A673 (cell line): Measurements from ENCODE around the gene ZNF283. TPM values are rescaled to one million over a fixed set of nuclear protein-coding genes. Genes with fewer than 3 reads are reported as not detected.

Experiments used
- BruUV-seq: library from RNA; stranded (reverse); fragments of 400-500 nt; replicated peaks from 2 replicates; lab custom pipeline; 2021; lab: Mats Ljungman, UMichigan
- CTCF ChIA-PET: fragments of 300-600 bp; sonication (Branson Sonifier 250); formaldehyde crosslinking; loops from one replicate; lab custom pipeline; 2022; ENCODE audit warnings: antibody characterized with exemption; lab: Charles Lee
- POLR2A ChIA-PET: fragments of 300-600 bp; sonication (Branson Sonifier 250); formaldehyde crosslinking; loops from one replicate; lab custom pipeline; 2022; ENCODE audit warnings: antibody characterized with exemption; ENCODE audit not compliant: low non-redundant PET; lab: Charles Lee
- DNase-seq: peaks from one replicate; pipeline ENCODE4 v3.0.0-alpha.2; 2015; ENCODE audit warnings: low spot score
- H3K27ac ChIP-seq: fragments of 200-600 bp; sonication (generic); 2 replicates; pipeline ENCODE4 v1.5.1; 2016; ENCODE audit warnings: mixed run types, low read depth, mild to moderate bottlenecking, mixed read lengths, antibody characterized with exemption, low read length; ENCODE audit not compliant: poor library complexity, severe bottlenecking
- H3K27me3 ChIP-seq: fragments of 200-600 bp; sonication (generic); replicated peaks from 2 replicates; pipeline ENCODE4 v1.6.1; 2017; ENCODE audit warnings: mixed run types, low read depth, mild to moderate bottlenecking, mixed read lengths, antibody characterized with exemption, low read length; ENCODE audit not compliant: insufficient read depth, poor library complexity
- H3K36me3 ChIP-seq: fragments of 200-600 bp; sonication (generic); 2 replicates; pipeline ENCODE4 v1.6.1; 2016; ENCODE audit warnings: mixed run types, mild to moderate bottlenecking, mixed read lengths, antibody characterized with exemption, low read length; ENCODE audit not compliant: insufficient read depth, poor library complexity, severe bottlenecking
- H3K4me1 ChIP-seq: fragments of 200-600 bp; sonication (generic); 2 replicates; pipeline ENCODE4 v1.6.1; 2017; ENCODE audit warnings: mixed run types, mild to moderate bottlenecking, mixed read lengths, antibody characterized with exemption, low read length; ENCODE audit not compliant: insufficient read depth, poor library complexity, severe bottlenecking
- H3K4me3 ChIP-seq: fragments of 200-600 bp; sonication (generic); 2 replicates; pipeline ENCODE4 v1.5.1; 2016; ENCODE audit warnings: low read depth, mixed run types, mild to moderate bottlenecking, mixed read lengths, low read length; ENCODE audit not compliant: poor library complexity, severe bottlenecking
- H3K9me3 ChIP-seq: fragments of 200-600 bp; sonication (generic); 2 replicates; pipeline ENCODE4 v1.6.1; 2016; ENCODE audit warnings: mixed run types, low read depth, mild to moderate bottlenecking, mixed read lengths, antibody characterized with exemption, low read length; ENCODE audit not compliant: poor library complexity, severe bottlenecking
- EZH2 ChIP-seq: fragments of 200-600 bp; sonication (generic); IDR thresholded peaks from 2 replicates; pipeline ENCODE4 v1.6.1; 2017; ENCODE audit warnings: borderline replicate concordance, low read depth, mild to moderate bottlenecking, mixed read lengths, antibody characterized with exemption, low read length; ENCODE audit not compliant: poor library complexity, severe bottlenecking
- intact Hi-C: fragments of 100-400 bp; cut with micrococcal nuclease; formaldehyde crosslinking; loops from one replicate; pipeline ENCODE4 v1.10.0; 2022; ENCODE audit not compliant: unreplicated experiment
- total RNA-seq: library from RNA; stranded (reverse); gene quantifications from 2 replicates; pipeline ENCODE4 v1.2.3, GENCODE V29; 2021
- TF ChIP-seq, protein P1 (sequence below): fragments of 300-800, 200-600 bp; sonication (generic); conservative IDR thresholded peaks from 2 replicates; pipeline ENCODE4 v1.5.1; 2017; ENCODE audit warnings: low read depth, mild to moderate bottlenecking, antibody characterized with exemption, low read length, moderate library complexity, mixed read lengths

Gene ZNF283
- total RNA-seq, 1 experiment from 2014 or later = 9.4 TPM

DNA sequence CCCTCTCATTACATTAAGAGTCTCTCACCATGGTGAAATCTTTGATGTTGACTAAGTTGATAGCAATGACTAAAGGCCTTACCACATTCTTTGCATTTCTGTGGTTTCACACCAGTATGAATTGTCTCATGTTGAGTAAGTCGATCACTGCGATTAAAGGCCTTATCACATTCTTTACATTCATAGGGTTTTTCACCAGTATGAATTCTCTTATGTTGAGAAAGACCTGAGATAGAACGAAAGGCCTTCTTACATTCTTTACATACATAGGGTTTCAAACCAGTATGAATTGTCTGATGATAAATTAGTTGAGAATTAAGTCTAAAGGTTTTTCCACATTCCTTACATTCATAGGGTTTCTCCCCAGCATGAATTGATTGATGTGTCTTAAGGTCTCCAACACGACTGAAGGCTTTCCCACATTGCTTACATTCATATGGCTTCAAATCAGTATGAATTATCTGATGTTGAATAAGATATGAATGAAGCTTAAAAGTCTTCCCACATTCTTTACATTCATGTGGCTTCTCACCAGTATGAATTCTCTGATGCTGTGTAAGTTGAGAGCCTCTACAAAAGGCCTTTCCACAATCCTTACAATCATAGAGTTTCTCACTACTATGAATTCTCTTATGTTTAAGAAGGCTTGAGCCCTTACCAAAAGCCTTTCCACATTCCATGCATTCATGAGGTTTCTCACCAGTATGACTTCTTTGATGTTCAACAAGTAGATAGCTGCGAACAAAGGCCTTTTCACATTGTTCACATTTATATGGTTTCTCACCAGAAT, 45.6 kb downstream of the ZNF283 start:
- Histone ChIP-seq H3K4me3 (no peak overlapping the region), H3K9me3 (peaks cover 82% of the 10 kb centered on the region), H3K4me1 (no peaks in the 10 kb centered on the region), H3K36me3 (no peaks in the 10 kb centered on the region), H3K27ac (no peak overlapping the region), H3K27me3 (no peaks in the 10 kb centered on the region)
- BruUV-seq = no TSS peak
- CTCF ChIA-PET = no interaction called here
- peak; percentile 9 for DNase-seq
- POLR2A ChIA-PET = no interaction called here
- no peak for TF ChIP-seq EZH2
- TF ChIP-seq, protein P1, sequence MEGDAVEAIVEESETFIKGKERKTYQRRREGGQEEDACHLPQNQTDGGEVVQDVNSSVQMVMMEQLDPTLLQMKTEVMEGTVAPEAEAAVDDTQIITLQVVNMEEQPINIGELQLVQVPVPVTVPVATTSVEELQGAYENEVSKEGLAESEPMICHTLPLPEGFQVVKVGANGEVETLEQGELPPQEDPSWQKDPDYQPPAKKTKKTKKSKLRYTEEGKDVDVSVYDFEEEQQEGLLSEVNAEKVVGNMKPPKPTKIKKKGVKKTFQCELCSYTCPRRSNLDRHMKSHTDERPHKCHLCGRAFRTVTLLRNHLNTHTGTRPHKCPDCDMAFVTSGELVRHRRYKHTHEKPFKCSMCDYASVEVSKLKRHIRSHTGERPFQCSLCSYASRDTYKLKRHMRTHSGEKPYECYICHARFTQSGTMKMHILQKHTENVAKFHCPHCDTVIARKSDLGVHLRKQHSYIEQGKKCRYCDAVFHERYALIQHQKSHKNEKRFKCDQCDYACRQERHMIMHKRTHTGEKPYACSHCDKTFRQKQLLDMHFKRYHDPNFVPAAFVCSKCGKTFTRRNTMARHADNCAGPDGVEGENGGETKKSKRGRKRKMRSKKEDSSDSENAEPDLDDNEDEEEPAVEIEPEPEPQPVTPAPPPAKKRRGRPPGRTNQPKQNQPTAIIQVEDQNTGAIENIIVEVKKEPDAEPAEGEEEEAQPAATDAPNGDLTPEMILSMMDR = no peak
- intact Hi-C loops = no loop called here

DNA sequence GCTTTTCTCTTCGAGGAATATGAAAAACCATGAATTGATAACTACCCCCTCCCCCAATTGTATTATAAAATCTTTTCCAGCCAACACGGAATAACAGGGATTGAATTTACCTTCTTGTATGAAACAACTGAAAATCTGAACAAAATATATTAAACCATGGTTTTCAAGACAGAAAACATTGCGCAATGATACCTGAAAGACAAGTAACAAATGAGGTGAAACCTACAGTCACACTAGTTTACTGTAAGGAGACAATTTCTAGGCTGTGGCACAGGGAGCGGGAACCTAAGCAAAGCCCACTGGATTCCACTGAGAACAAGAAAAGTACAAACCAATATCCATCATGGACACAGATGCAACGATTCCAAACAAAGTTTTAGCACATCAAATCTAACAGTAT, 53.4 kb downstream of the ZNF283 start:
- Histone ChIP-seq H3K4me3 (no peak overlapping the region), H3K27me3 (no peaks in the 10 kb centered on the region), H3K4me1 (no peaks in the 10 kb centered on the region), H3K27ac (no peak overlapping the region), H3K36me3 (no peaks in the 10 kb centered on the region), H3K9me3 (peaks cover 64% of the 10 kb centered on the region)
- TF ChIP-seq, protein P1 = no peak
- no peak for TF ChIP-seq EZH2
- DNase-seq = no peak
- BruUV-seq = no TSS peak
- intact Hi-C loops = no loop called here
- ChIA-PET POLR2A (no interaction called here), CTCF (no interaction called here)

DNA sequence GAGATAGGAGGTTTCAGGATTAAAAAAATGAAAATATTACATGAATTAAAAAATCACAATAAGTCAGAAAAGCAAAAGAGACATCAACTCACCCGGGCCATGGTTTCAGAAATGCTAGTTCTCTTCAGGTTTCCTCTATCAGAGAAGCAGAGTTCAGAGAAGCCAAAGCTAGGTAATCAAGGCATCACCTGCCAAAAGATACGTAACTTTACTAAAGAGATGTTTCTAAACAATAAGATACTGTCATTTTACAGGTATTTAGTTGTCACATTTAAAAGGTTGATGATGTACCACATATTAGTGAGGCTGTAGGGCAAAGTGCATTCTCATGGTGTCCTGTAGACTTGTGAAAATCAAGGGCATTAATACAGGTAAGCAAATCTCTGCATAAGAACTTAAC, 56.7 kb downstream of the ZNF283 start, which contains the start of gene ZNF404:
Gene ZNF404, minus strand, starts transcription at position 101 of the 400 bp plus-strand sequence.
- Histone ChIP-seq H3K27me3 (no peaks in the 10 kb centered on the region), H3K27ac (no peak within 1 kb of the TSS), H3K4me1 (no peaks in the 10 kb centered on the region), H3K9me3 (peaks cover 52% of the 10 kb centered on the region), H3K36me3 (no peaks in the 10 kb centered on the region), H3K4me3 (no peak within 1 kb of the TSS)
- intact Hi-C loops = no loop called here
- TF ChIP-seq, protein P1 = no peak
- TF ChIP-seq EZH2 = no peak
- POLR2A ChIA-PET = no interaction called here
- DNase-seq = no peak
- no TSS peak for BruUV-seq
- CTCF ChIA-PET = no interaction called here
